ENCODE results near the gene PKLR. TPM values are rescaled to one million over a fixed set of nuclear protein-coding genes. Genes with fewer than 3 reads are reported as not detected.

The PKLR gene
- polyA plus RNA-seq, 1 donor from 2014 or later: not detected

GRCh38 chr1:155255243-155256007, 45.8 kb downstream of the PKLR start, which contains the start of gene ENTREP3:
TSS of gene ENTREP3 (minus strand) at chr1:155255483. CDS start at chr1:155254877, 606 bp downstream.
- Histone ChIP-seq H3K4me3 (ENCODE audit: low read length) (peak within 1 kb of the TSS; percentile 94), H2AFZ (ENCODE audit: low read depth, low read length) (peak within 1 kb of the TSS; percentile 56), H3K27me3 (ENCODE audit: insufficient read depth, low read depth, low read length) (no peaks in the 10 kb centered on the region), H3F3A (ENCODE audit: insufficient read depth, low read length, poor library complexity, severe bottlenecking) (no peaks in the 10 kb centered on the region), H4K20me1 (ENCODE audit: insufficient read depth) (no peaks in the 10 kb centered on the region), H3K36me3 (ENCODE audit: insufficient read depth, low read length) (no peaks in the 10 kb centered on the region), H3K4me2 (ENCODE audit: low read length) (peak within 1 kb of the TSS; percentile 80), H3K79me2 (replicated peaks; ENCODE audit: insufficient read depth, low read length) (peaks cover 8% of the 10 kb centered on the region), H3K9me2 (ENCODE audit: insufficient read depth, low read length) (no peaks in the 10 kb centered on the region), H3K9me3 (ENCODE audit: low read length) (no peaks in the 10 kb centered on the region), H3K9ac (ENCODE audit: low read length) (peak within 1 kb of the TSS; percentile 91), H3K27ac (ENCODE audit: low read length) (peak within 1 kb of the TSS; percentile 67)
- TF ChIP-seq POLR2AphosphoS5 (IDR thresholded peaks at IDR 0.05): peak; percentile 93
- TF ChIP-seq CTCF (IDR thresholded peaks at IDR 0.05; ENCODE audit: poor library complexity, severe bottlenecking): peak; percentile 19
- TF ChIP-seq SMC3 (conservative IDR thresholded peaks at IDR 0.05; ENCODE audit: poor library complexity): peak; percentile 43
- no peak for TF ChIP-seq EZH2 (IDR thresholded peaks at IDR 0.05; ENCODE audit: borderline replicate concordance, insufficient read depth, low read length, poor library complexity, severe bottlenecking)
- no peak for TF ChIP-seq REST (IDR thresholded peaks at IDR 0.05; ENCODE audit: borderline replicate concordance)
- TF ChIP-seq MXI1 (conservative IDR thresholded peaks at IDR 0.05; ENCODE audit: poor library complexity, severe bottlenecking): peak; percentile 76
- peak; percentile 64 for TF ChIP-seq TAF1 (IDR thresholded peaks at IDR 0.05; ENCODE audit: low read depth)
- peak; percentile 24 for TF ChIP-seq RAD21 (conservative IDR thresholded peaks at IDR 0.05)
- peak; percentile 29 for TF ChIP-seq EP300 (conservative IDR thresholded peaks at IDR 0.05; ENCODE audit: poor library complexity, severe bottlenecking)

- Histone ChIP-seq H3K4me3 (ENCODE audit: low read length) (peak overlapping the region; percentile 94), H2AFZ (ENCODE audit: low read depth, low read length) (peak overlapping the region; percentile 56)
Observed at GRCh38 chr1:155254714-155255242, 46.5 kb downstream of the PKLR start.

More at GRCh38 chr1:155254714-155255242, 46.5 kb downstream of the PKLR start:
- no peaks in the 10 kb centered on the region for H3K9me3 ChIP-seq (ENCODE audit: low read length)
- peak overlapping the region; percentile 91 for H3K9ac ChIP-seq (ENCODE audit: low read length)
- H3F3A ChIP-seq (ENCODE audit: insufficient read depth, low read length, poor library complexity, severe bottlenecking): no peaks in the 10 kb centered on the region
- TF ChIP-seq EP300 (conservative IDR thresholded peaks at IDR 0.05; ENCODE audit: poor library complexity, severe bottlenecking) (no peak), TAF1 (IDR thresholded peaks at IDR 0.05; ENCODE audit: low read depth) (no peak), SMC3 (conservative IDR thresholded peaks at IDR 0.05; ENCODE audit: poor library complexity) (no peak), RAD21 (conservative IDR thresholded peaks at IDR 0.05) (no peak), CTCF (IDR thresholded peaks at IDR 0.05; ENCODE audit: poor library complexity, severe bottlenecking) (no peak), EZH2 (IDR thresholded peaks at IDR 0.05; ENCODE audit: borderline replicate concordance, insufficient read depth, low read length, poor library complexity, severe bottlenecking) (no peak), POLR2AphosphoS5 (IDR thresholded peaks at IDR 0.05) (no peak)
- no peaks in the 10 kb centered on the region for H3K9me2 ChIP-seq (ENCODE audit: insufficient read depth, low read length)
- H3K36me3 ChIP-seq (ENCODE audit: insufficient read depth, low read length): no peaks in the 10 kb centered on the region
- peak overlapping the region; percentile 80 for H3K4me2 ChIP-seq (ENCODE audit: low read length)
- H3K27ac ChIP-seq (ENCODE audit: low read length): peak overlapping the region; percentile 67
- no peaks in the 10 kb centered on the region for H3K27me3 ChIP-seq (ENCODE audit: insufficient read depth, low read depth, low read length)
- no peaks in the 10 kb centered on the region for H4K20me1 ChIP-seq (ENCODE audit: insufficient read depth)
- peaks cover 8% of the 10 kb centered on the region for H3K79me2 ChIP-seq (replicated peaks; ENCODE audit: insufficient read depth, low read length)

Measured in neural cell (in vitro differentiated cells).